H1 (cell line): Measurements from ENCODE around the gene GIGYF2. TPM values are rescaled to one million over a fixed set of nuclear protein-coding genes. Genes with fewer than 3 reads are reported as not detected.

Experiments used
- CTCF ChIA-PET: fragments of 300-600 bp; sonication (Branson Sonifier 250); formaldehyde crosslinking; loops from one replicate; lab custom pipeline; 2021; ENCODE audit not compliant: partially characterized antibody; lab: Charles Lee
- POLR2A ChIA-PET: fragments of 300-600 bp; sonication (Branson Sonifier 250); formaldehyde crosslinking; loops from one replicate; lab custom pipeline; 2021; ENCODE audit warnings: inconsistent platforms; ENCODE audit not compliant: partially characterized antibody; lab: Charles Lee
- DNase-seq, 2 experiments: peaks; one replicate each; pipeline versions ENCODE4 v3.0.0 to v3.0.0-alpha.2; 2010 to 2022; ENCODE audit warnings: low spot score in 2 of 2, low read depth in 1 of 2, mixed read lengths in 1 of 2
- FAIRE-seq: peaks from 2 replicates; lab custom pipeline; 2011; peaks lifted over from hg19 to GRCh38; lab: Jason Lieb, UNC
- H2AFZ ChIP-seq: 2 replicates; pipeline ENCODE4 v1.8.1; 2012; ENCODE audit warnings: low read length, inconsistent platforms
- H2AK5ac ChIP-seq: 2 replicates; pipeline ENCODE4 v1.6.1; 2013; ENCODE audit warnings: low read depth, low read length
- H2BK120ac ChIP-seq: replicated peaks from 2 replicates; pipeline ENCODE3; 2013; ENCODE audit warnings: low read depth, low read length, inconsistent platforms
- H2BK12ac ChIP-seq: 2 replicates; pipeline ENCODE4 v1.6.1; 2013; ENCODE audit warnings: low read depth, low read length
- H2BK15ac ChIP-seq: 2 replicates; pipeline ENCODE4 v1.6.1; 2013; ENCODE audit warnings: low read length
- H2BK20ac ChIP-seq: 2 replicates; pipeline ENCODE4 v1.6.1; 2013; ENCODE audit warnings: low read length
- H2BK5ac ChIP-seq: 2 replicates; pipeline ENCODE4 v1.6.1; 2013; ENCODE audit warnings: low read depth, low read length
- H3K14ac ChIP-seq: 2 replicates; pipeline ENCODE4 v1.6.1; 2013; ENCODE audit warnings: inconsistent platforms; ENCODE audit not compliant: insufficient read length
- H3K18ac ChIP-seq: 2 replicates; pipeline ENCODE4 v1.6.1; 2013; ENCODE audit warnings: low read length; ENCODE audit errors: extremely low read depth
- H3K23ac ChIP-seq: 2 replicates; pipeline ENCODE4 v1.6.1; 2013; ENCODE audit warnings: inconsistent platforms; ENCODE audit not compliant: insufficient read length
- H3K23me2 ChIP-seq: 2 replicates; pipeline ENCODE4 v1.6.1; 2013; ENCODE audit warnings: low read depth, low read length
- H3K27ac ChIP-seq: 2 replicates; pipeline ENCODE4 v1.6.1; 2011; ENCODE audit warnings: low read depth, low read length, inconsistent platforms
- H3K27me3 ChIP-seq, 4 experiments: replicated peaks in 1 of 4; 1 replicate in 1 of 4; 2 replicates in 3 of 4; pipeline versions ENCODE4 v1.6.1 to v1.8.1; 2011 to 2013; ENCODE audit warnings: low read length in 3 of 4, mild to moderate bottlenecking in 3 of 4, inconsistent platforms in 2 of 4, mixed read lengths in 2 of 4, moderate library complexity in 1 of 4; ENCODE audit not compliant: control insufficient read depth in 3 of 4, insufficient read depth in 3 of 4; ENCODE audit errors: extremely low read depth in 1 of 4
- H3K36me3 ChIP-seq, 4 experiments: 2 replicates each; pipeline versions ENCODE4 v1.6.1 to v1.8.1; 2011 to 2013; ENCODE audit warnings: mild to moderate bottlenecking in 4 of 4, low read length in 3 of 4, moderate library complexity in 2 of 4, control low read depth in 1 of 4, inconsistent platforms in 1 of 4; ENCODE audit not compliant: insufficient read depth in 4 of 4, control insufficient read depth in 2 of 4
- H3K4ac ChIP-seq: replicated peaks from 2 replicates; pipeline ENCODE3; 2013; ENCODE audit warnings: low read length, low read depth, mixed read lengths, inconsistent platforms; ENCODE audit not compliant: insufficient read length
- H3K4me1 ChIP-seq, 4 experiments: replicated peaks in 1 of 4; 1 replicate in 1 of 4; 2 replicates in 3 of 4; pipeline versions ENCODE4 v1.6.1 to v1.8.1; 2011 to 2013; ENCODE audit warnings: low read length in 3 of 4, inconsistent platforms in 2 of 4, mixed read lengths in 1 of 4; ENCODE audit not compliant: insufficient read depth in 4 of 4, control insufficient read depth in 3 of 4
- H3K4me2 ChIP-seq, 2 experiments: 2 replicates each; pipeline versions ENCODE4 v1.6.1 to v1.8.1; 2011 to 2013; ENCODE audit warnings: low read depth in 2 of 2, low read length in 2 of 2, control low read depth in 1 of 2, inconsistent platforms in 1 of 2, mild to moderate bottlenecking in 1 of 2; ENCODE audit not compliant: insufficient read depth in 1 of 2
- H3K4me3 ChIP-seq, 4 experiments: fragments of 200-600, 300-600 bp in 1 of 4; sonication (generic), shearing (Covaris generic), sonication (Bioruptor Twin) in 1 of 4; 2 replicates each; pipeline versions ENCODE4 v1.5.1 to v1.8.1; 2011 to 2016; ENCODE audit warnings: low read length in 4 of 4, low read depth in 3 of 4, control low read depth in 2 of 4, inconsistent platforms in 2 of 4, mild to moderate bottlenecking in 2 of 4, mixed read lengths in 1 of 4, moderate library complexity in 1 of 4; ENCODE audit not compliant: insufficient read depth in 2 of 4; ENCODE audit errors: extremely low read depth in 1 of 4
- H3K56ac ChIP-seq: replicated peaks from 2 replicates; pipeline ENCODE3; 2013; ENCODE audit warnings: low read depth, mild to moderate bottlenecking, mixed read lengths, low read length, inconsistent platforms; ENCODE audit not compliant: insufficient read length
- H3K79me1 ChIP-seq: 2 replicates; pipeline ENCODE4 v1.6.1; 2013; ENCODE audit warnings: low read depth, low read length, control low read depth
- H3K79me2 ChIP-seq, 2 experiments: 2 replicates each; pipeline versions ENCODE4 v1.6.1 to v1.8.1; 2012 to 2013; ENCODE audit warnings: low read length in 2 of 2, mild to moderate bottlenecking in 2 of 2, inconsistent platforms in 1 of 2; ENCODE audit not compliant: insufficient read depth in 2 of 2, control insufficient read depth in 1 of 2
- H3K9ac ChIP-seq, 4 experiments: replicated peaks in 1 of 4; 1 replicate in 1 of 4; 2 replicates in 3 of 4; pipeline versions ENCODE4 v1.6.1 to v1.8.1; 2011 to 2013; ENCODE audit warnings: low read depth in 3 of 4, low read length in 3 of 4, control low read depth in 2 of 4, mild to moderate bottlenecking in 2 of 4, moderate library complexity in 2 of 4, inconsistent platforms in 1 of 4; ENCODE audit errors: extremely low read depth in 1 of 4
- H3K9me3 ChIP-seq, 2 experiments: 2 replicates each; pipeline versions ENCODE4 v1.6.1 to v1.8.1; 2012 to 2013; ENCODE audit warnings: mild to moderate bottlenecking in 2 of 2, moderate library complexity in 2 of 2, control low read depth in 1 of 2, inconsistent platforms in 1 of 2, low read depth in 1 of 2, low read length in 1 of 2, mixed read lengths in 1 of 2; ENCODE audit not compliant: insufficient read depth in 2 of 2
- H4K20me1 ChIP-seq, 2 experiments: replicated peaks in 1 of 2; 2 replicates each; pipeline versions ENCODE3 to v1.8.1; 2011 to 2013; ENCODE audit warnings: inconsistent platforms in 2 of 2, low read length in 2 of 2, mild to moderate bottlenecking in 1 of 2; ENCODE audit not compliant: insufficient read depth in 2 of 2, control insufficient read depth in 1 of 2
- H4K5ac ChIP-seq: 2 replicates; pipeline ENCODE4 v1.6.1; 2013; ENCODE audit warnings: low read length, low read depth, mixed read lengths, inconsistent platforms; ENCODE audit not compliant: insufficient read length
- H4K8ac ChIP-seq: 2 replicates; pipeline ENCODE4 v1.8.0; 2013; ENCODE audit warnings: mild to moderate bottlenecking, moderate library complexity, low read length, inconsistent platforms; ENCODE audit not compliant: insufficient read depth; ENCODE audit errors: extremely low read depth
- H4K91ac ChIP-seq: replicated peaks from 2 replicates; pipeline ENCODE3; 2013; ENCODE audit warnings: low read length, mixed read lengths, inconsistent platforms; ENCODE audit not compliant: insufficient read length
- CEBPB ChIP-seq: IDR thresholded peaks from 2 replicates; pipeline ENCODE4 v1.6.1; 2012; ENCODE audit warnings: low read depth, low read length
- EGR1 ChIP-seq: IDR thresholded peaks from 2 replicates; pipeline ENCODE4 v1.6.1; 2011; ENCODE audit warnings: low read depth, low read length, borderline replicate concordance
- JUN ChIP-seq: IDR thresholded peaks from 2 replicates; pipeline ENCODE4 v1.6.1; 2011; ENCODE audit warnings: low read depth, mild to moderate bottlenecking, improper control_type of control experiment, low read length
- NANOG ChIP-seq: IDR thresholded peaks from 2 replicates; pipeline ENCODE4 v1.6.1; 2011; ENCODE audit warnings: low read length, low read depth, mild to moderate bottlenecking, inconsistent platforms; ENCODE audit not compliant: insufficient read depth, poor library complexity, severe bottlenecking
- POLR2A ChIP-seq, 2 experiments: IDR thresholded peaks; 1 replicate in 1 of 2; 2 replicates in 1 of 2; pipeline ENCODE4 v1.6.1; 2011; ENCODE audit warnings: low read depth in 2 of 2, low read length in 2 of 2, mild to moderate bottlenecking in 2 of 2; ENCODE audit errors: control extremely low read depth in 1 of 2
- POU5F1 ChIP-seq: IDR thresholded peaks from 2 replicates; pipeline ENCODE4 v1.6.1; 2011; ENCODE audit warnings: low read depth, mild to moderate bottlenecking, low read length, moderate library complexity
- SIRT6 ChIP-seq: IDR thresholded peaks from one replicate; pipeline ENCODE4 v1.7.1; 2012; ENCODE audit warnings: low read length, inconsistent platforms
- SUZ12 ChIP-seq: fragments of 200-600 bp; sonication (generic); IDR thresholded peaks from 2 replicates; pipeline ENCODE4 v1.6.1; 2012; ENCODE audit warnings: mild to moderate bottlenecking, inconsistent platforms, low read length, moderate library complexity, mixed read lengths
- TAF7 ChIP-seq: optimal IDR thresholded peaks from 2 replicates; pipeline ENCODE3; 2011; ENCODE audit warnings: low read depth, mild to moderate bottlenecking, inconsistent platforms, low read length, moderate library complexity, borderline replicate concordance
- TCF12 ChIP-seq: IDR thresholded peaks from 2 replicates; pipeline ENCODE4 v1.6.1; 2011; ENCODE audit warnings: low read depth, mild to moderate bottlenecking, low read length
- WGBS, 2 experiments: shearing (Covaris generic) in 1 of 2; methylation state at CpG; one replicate each; pipeline versions ENCODE4 v1.1.6 to v1.1.7; 2013 to 2015; ENCODE audit warnings: low lambda C conversion rate in 2 of 2, mixed read lengths in 2 of 2, inconsistent platforms in 1 of 2, low coverage in 1 of 2, missing lambda C conversion rate in 1 of 2; ENCODE audit not compliant: insufficient replicate concordance in 2 of 2, insufficient coverage in 1 of 2, insufficient read length in 1 of 2; ENCODE audit errors: extremely low coverage in 1 of 2, missing lambda C conversion rate in 1 of 2; 5-methylcytosine and 5-hydroxymethylcytosine counted together
- polyA plus RNA-seq, 7 experiments: library from polyadenylated mRNA; depleted of rRNA in 3 of 7; stranded (reverse) in 5 of 7; unstranded in 2 of 7; fragments of >200 nt in 5 of 7; fragments of 200-250 nt in 2 of 7; gene quantifications; 1 replicate in 5 of 7; 2 replicates in 1 of 7; 4 replicates in 1 of 7; pipeline versions ENCODE4 v1.2.1 to v1.2.3, GENCODE V29; 2011 to 2013; ENCODE audit warnings: missing spikeins in 2 of 7, mixed read lengths in 2 of 7
- total RNA-seq: library from RNA; stranded (reverse); fragmentation: NEBNext Ultra II Directional; extraction: Animal tissue kit (Norgen Biotek cat#: 25700); gene quantifications from 2 replicates; pipeline ENCODE4 v1.2.1, GENCODE V29; 2021
- TF ChIP-seq, protein P1 (sequence below): IDR thresholded peaks from 2 replicates; pipeline ENCODE4 v1.6.1; 2012; ENCODE audit warnings: inconsistent platforms
- TF ChIP-seq, protein P2 (sequence below): IDR thresholded peaks from 2 replicates; pipeline ENCODE4 v1.6.1; 2011; ENCODE audit warnings: low read length, improper control_type of control experiment

GIGYF2 gene
- total and polyA plus RNA-seq, 2 of the 8 experiments (the other 6 are each of a cell fraction or from before 2014, with no cell fraction given), result 22.3 to 62.0 TPM

DNA sequence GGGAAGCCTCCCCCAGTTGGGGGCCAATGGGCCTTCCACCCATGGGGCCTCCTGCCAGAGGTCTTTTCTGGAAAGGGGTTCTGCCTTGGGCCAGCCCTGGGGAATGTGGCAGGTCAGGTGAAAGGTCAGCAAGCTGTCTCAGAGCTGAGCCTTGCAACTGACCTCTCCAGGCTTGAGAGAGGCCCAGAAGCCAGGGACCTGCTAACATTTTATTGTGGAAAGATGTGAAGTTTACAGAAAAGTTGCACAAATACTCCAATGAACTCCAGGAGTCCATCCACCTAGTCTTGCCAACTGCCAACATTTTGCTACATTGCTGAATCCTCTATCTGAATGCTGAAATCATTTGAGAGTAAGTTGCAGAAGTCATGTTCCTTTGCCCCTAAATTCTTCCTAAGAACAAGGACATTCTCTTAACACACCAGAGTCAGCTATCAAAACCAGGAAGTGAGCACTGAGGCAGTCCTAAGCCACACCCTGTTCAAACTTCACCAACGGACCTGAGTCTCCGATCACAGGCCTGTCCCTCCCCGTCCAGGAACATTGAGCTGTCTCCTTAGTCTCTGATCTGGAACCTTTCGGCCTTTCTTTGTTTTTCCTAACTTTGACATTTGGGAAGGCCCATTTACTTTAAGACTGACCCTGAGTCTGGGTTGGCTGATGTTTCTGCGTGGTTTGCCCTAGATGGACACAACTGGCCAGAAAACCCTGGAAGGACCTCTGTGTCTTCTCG, 176.9 kb downstream of the GIGYF2 start:
- H4K8ac ChIP-seq, result no peak overlapping the region
- no peaks in the 10 kb centered on the region for H3K79me2 ChIP-seq
- H3K4me1 ChIP-seq, result peaks cover 0 to 4% (median 1%) of the 10 kb centered on the region in 4 experiments; a peak in 4 of 7 replicates
- no peak overlapping the region for H3K9ac ChIP-seq
- H3K18ac ChIP-seq, result no peak overlapping the region
- FAIRE-seq, result no peak
- H2BK12ac ChIP-seq, result no peak overlapping the region
- peaks cover 12% of the 10 kb centered on the region; the same call in 1 of the 2 replicates for H3K23me2 ChIP-seq
- H3K4me2 ChIP-seq, result no peak overlapping the region
- H3K4me3 ChIP-seq, result no peak overlapping the region
- no peak overlapping the region for H4K91ac ChIP-seq
- H3K36me3 ChIP-seq, result no peaks in the 10 kb centered on the region
- no peaks in the 10 kb centered on the region for H3K79me1 ChIP-seq
- H2BK15ac ChIP-seq, result no peak overlapping the region
- peaks cover 0 to 25% (median 18%) of the 10 kb centered on the region in 4 experiments; a peak in 5 of 7 replicates for H3K27me3 ChIP-seq
- H3K27ac ChIP-seq, result no peak overlapping the region
- DNase-seq, result no peak
- no peak overlapping the region for H4K5ac ChIP-seq
- 87% methylated on average over 5 of the region's 6 CpGs; no CpG with 5 or more reads in 1 of the 2 experiments for WGBS, 2 experiments
- no peak overlapping the region for H2BK5ac ChIP-seq
- no peak overlapping the region for H3K23ac ChIP-seq
- no peak overlapping the region for H2BK120ac ChIP-seq
- ChIA-PET POLR2A (no interaction called here), CTCF (interaction anchor here (0.6 to 2.6 kb wide), 10 partner anchors 9 to 225 kb away, joined by 3 to 8 read pairs (median 4); partner anchors contain the start of gene INPP5D)
- H4K20me1 ChIP-seq, result peaks cover 0 to 4% of the 10 kb centered on the region in 2 experiments
- no peak overlapping the region for H2BK20ac ChIP-seq
- H3K4ac ChIP-seq, result no peak overlapping the region
- no peak overlapping the region for H3K56ac ChIP-seq
- no peak overlapping the region for H3K14ac ChIP-seq
- no peak overlapping the region for H2AFZ ChIP-seq
- no peaks in the 10 kb centered on the region for H3K9me3 ChIP-seq
- H2AK5ac ChIP-seq, result no peak overlapping the region
- TF ChIP-seq CEBPB (no peak), JUN (no peak), TCF12 (no peak), NANOG (no peak), POLR2A (IDR thresholded peaks at IDR 0.05; ENCODE audit: control extremely low read depth in 1 of 2, low read depth in 2 of 2, low read length in 2 of 2) (no peak), TAF7 (no peak), POU5F1 (no peak), EGR1 (no peak), SIRT6 (no peak), SUZ12 (no peak)
- TF ChIP-seq, protein P1, sequence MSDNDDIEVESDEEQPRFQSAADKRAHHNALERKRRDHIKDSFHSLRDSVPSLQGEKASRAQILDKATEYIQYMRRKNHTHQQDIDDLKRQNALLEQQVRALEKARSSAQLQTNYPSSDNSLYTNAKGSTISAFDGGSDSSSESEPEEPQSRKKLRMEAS, result no peak
- TF ChIP-seq, protein P2, sequence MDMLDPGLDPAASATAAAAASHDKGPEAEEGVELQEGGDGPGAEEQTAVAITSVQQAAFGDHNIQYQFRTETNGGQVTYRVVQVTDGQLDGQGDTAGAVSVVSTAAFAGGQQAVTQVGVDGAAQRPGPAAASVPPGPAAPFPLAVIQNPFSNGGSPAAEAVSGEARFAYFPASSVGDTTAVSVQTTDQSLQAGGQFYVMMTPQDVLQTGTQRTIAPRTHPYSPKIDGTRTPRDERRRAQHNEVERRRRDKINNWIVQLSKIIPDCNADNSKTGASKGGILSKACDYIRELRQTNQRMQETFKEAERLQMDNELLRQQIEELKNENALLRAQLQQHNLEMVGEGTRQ, result no peak
